NCI-H1105 treated with DMSO at 0.1 percent for 48 hours (cell line): ENCODE results near the gene DRAXIN.

Source experiments
- DNase-seq: peaks from one replicate; lab custom pipeline; 2025; lab: John Stamatoyannopoulos, UW

DRAXIN gene

DNA sequence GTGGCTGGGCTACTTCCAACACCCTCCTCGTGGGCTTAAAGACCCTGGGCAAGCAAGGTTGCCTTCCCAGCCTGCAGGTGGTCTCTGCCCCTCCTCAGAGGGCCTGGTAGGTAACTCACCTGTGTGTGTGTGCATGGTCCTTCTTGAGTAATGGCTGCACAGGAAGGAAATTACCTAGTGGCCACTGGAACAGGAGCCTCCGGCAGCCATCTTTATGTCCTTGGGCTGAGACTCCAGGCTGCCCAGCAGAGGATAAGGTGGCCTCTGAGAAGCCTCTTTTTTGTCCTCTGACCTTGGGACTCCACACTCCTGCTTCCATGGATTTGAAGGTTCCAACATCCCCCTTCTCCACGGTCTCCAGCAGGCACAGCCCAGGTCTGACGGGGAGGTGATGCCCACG is 20.0 kb downstream of the DRAXIN start:
- DNase-seq = no peak

DNA sequence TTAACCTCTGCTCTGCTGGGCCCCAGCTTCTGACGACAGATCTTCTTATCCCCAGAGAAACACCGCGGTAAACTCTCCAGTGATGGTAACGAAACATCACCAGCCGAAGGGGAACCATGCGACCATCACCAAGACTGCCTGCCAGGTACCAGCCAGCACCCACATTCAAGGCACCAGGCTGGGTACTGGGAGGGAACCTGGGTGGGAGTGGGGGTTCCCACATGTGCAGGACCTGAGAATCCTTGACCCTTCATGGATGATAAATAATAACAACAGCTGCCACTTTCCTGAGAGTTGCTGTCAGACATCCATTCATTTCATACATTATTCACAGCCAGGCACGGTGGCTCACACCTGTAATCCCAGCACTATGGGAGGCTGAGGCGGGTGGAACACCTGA is 20.8 kb downstream of the DRAXIN start:
- DNase-seq = no peak

DNA sequence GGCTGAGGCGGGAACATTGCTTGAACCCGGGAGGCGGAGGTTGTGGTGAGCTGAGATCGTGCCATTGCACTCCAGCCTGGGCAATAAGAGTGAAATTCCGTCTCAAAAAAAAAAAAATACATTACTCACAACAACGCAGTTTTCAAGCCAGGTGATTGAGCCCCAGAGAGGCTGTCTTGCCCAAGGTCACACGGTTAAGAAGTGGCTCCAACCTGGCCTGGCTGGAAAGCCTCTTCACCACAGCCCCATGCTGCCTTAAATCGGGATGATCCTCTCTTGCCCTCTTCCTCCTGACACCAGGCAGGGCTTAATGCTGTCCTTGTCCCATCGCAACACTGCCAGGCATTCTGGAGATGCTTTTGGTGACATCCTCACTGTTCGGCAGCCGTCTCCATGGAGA is 21.6 kb downstream of the DRAXIN start:
- DNase-seq = no peak

DNA sequence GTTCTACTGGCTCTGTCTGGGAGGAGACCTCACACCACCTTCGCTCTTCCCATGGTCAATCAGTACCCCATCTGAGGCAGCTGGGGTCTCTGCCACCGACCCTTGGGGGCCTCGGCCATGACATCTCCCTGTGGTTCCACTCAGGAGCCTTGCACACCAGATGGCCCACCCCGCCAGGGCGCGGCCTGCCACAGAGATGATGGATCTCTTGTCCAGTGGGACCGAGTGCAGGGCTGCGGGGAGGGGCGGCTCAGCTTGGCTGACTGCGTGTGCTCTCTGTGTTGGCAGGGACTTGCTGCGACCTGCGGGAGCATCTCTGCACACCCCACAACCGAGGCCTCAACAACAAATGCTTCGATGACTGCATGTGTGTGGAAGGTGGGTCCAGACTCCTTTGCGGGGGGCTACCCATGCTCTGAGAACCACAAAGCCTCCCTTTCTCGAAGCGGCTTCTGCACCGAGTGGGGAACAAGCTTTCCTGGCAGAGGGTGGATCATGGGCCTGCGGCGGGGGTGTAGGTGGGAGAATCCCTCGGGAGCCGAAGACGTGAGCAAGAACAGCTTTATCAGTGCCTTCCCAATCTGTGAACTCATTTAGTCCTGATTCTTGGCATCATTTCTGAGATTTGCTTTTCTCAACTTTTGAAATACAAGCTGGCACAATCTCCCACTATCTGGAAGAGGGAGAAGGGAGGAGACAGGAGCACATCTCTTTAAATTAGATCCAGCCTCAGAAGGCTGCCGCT is 23.5 kb downstream of the DRAXIN start:
- no peak for DNase-seq

DNA sequence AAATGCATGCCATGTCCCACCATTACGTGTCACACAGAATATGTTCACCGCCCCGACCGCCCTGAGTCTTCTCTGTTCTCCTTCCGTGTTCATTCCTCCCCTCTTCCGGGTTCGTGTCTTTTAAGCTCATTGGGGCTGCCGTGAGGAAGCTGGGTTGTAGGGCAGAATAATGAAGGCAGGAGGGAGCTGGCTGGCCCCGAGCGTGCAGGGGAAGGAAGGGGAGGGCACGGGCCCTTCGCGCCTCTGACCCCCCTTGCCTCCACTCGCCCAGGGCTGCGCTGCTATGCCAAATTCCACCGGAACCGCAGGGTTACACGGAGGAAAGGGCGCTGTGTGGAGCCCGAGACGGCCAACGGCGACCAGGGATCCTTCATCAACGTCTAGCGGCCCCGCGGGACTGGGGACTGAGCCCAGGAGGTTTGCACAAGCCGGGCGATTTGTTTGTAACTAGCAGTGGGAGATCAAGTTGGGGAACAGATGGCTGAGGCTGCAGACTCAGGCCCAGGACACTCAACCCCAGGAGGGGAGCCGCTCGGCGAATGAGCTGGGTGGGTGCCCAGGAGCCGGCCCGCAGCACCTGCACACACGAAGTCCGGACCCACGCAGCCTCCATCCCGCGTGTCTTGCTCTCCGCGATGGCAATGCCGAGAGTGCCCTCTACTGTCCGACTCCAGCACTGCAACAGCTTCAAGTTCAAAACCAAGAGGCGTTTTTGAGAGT is 28.0 kb downstream of the DRAXIN start:
- peak; percentile 47 for DNase-seq

DNA sequence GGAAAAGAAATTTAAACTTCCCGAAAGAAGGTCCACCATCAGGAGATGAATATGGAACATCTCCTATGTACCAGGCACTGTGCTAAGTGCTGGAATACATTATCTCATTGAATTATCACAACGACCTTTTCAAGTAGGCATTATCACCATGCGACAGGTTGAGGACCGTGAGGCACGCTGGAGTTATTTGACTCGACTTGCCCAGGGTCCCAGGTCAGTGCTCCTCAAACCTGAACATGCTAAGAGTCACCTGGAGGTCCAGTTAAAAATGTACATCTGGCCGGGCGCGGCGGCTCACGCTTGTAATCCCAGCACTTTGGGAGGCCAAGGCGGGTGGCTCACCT is 28.5 kb downstream of the DRAXIN start:
- no peak for DNase-seq

DNA sequence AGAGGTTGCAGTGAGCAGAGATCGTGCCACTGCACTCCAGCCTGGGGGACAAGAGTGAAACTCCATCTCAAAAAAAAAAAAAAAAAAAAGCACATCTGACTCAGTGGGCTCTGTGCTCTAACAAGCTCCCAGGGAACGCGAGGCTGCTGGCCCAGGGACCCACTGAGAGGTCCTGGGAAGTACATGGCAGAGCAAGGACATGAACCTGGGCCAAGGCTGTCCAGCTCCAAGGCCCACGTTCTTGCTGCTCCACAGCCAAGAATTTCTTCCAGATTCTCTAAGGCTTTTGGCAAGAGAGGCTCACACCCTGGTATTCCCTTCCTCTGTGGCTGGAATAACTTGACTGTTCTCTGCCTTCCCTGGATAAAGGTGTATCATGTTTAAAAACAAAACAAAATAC is 29.0 kb downstream of the DRAXIN start:
- DNase-seq = no peak

DNA sequence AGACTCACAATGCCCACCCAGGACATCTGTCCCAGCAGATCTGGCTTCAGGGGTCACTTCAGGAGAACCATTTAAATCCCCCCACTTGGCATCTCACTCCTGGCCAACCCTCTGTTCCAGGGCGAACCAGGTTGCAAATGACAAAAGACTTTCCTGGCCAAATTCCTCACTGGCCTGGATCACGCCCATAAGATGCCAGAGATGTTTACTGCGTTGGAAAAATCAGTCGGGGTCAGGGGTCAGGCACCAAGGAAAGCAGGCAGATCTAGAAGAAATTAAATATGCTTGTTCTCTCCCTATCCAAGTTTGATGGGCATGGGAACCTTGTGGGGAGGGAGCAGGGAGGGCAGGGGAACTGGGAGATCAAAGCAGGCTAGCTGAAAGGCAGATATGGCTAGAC is 29.8 kb downstream of the DRAXIN start:
- DNase-seq = no peak

DNA sequence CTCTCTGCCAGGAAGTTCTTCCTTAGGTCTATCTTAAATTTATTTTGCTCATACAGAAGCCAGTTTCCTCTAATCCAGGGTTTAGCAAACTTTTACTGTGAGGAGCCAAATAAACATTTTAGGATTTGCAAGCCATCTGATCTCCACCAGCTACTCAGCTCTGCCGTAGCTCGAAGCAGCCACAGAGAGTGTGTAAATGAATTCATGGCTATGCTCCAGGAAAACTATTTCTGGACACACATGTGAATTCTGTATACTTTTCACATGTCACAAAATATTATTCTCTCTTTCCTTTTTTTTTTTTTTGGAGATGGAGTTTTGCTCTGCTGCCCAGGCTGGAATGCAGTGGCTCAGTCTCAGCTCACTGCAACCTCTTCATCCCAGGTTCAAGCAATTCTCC is 31.0 kb downstream of the DRAXIN start:
- DNase-seq = no peak

DNA sequence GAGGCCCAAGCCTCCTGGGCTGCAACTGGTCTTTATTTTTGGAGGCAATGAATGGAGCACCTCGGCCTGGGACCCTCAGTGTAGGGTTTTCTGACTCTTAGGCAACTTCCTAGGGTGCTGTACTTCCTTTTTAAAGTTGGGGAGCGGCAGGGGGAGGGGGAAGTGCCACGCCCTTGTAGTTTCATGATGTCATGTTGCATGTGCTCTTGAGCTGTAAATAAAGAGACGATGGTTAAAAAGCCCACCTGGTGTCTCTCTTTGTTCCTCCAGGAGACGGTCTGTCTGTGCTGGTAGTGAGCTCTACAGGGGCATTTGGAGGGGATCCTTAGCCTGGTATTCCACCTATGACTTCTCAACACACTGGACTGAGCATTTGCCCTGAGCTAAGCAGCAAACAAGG is 34.1 kb downstream of the DRAXIN start:
- no peak for DNase-seq

DNA sequence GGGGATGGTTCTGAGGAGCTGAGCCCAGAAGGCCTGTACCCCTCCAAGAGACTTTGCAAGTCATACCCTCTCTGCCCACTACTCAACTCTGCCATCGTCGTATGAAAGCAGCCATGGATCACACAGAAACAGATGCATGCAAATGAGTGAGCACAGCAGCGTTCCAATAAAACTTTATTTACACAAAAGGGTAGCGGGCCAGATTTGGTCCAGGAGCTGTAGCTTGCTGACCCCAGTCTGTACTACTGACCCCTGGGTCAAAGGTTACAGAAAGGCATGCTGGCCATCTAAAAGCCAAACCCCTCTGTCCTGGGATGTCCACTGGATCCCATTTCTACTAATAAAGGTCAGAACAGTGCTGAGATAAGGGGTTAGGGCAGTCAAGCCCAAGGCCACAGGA is 35.6 kb downstream of the DRAXIN start:
- no peak for DNase-seq

DNA sequence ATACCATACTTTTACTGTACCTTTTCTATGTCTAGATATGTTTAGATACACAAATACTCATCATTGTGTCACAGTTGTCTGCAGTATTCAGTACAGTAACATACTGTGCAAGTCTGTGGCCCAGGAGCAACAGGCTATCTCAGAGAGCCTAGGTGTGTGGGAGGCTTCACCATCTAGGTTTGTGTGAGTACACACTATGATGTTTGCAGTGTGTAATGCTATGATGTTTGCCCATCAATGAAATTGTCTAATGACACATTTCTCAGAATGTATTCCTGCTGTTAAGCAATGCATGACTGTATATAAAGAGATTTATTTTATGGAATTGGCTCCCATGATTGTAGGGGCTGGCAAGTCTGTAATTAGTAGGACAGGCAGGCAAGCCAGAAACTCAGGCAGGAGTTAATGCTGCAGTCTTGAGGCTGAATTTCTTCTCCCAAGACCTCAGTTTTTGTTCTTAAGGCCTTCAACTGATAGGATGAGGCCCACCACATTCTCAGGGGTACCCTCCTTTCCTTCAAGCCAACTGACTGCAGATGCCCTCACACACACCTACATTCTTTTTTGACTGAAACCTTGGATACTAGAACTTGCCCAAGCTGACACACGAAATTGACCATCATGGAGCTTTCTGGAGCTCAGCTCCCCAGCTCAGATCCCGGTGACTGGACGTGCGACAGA is 36.8 kb downstream of the DRAXIN start:
- no peak for DNase-seq

DNA sequence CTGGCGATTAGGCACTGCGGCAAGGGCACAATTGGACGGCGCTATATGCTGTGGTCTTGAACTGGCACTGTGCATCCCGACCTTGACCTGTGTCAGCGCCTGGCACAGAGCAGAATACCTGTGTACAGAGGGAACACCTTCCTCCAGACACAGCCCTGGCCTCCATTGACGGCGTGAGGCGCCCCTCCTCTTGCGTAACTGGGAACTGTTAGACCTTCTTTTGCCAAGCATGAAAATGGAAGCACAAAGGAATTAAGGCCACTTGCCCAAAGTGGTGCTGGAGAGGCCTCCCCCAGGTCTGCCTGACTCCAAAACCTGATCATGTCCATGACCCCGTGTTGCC is 37.6 kb downstream of the DRAXIN start:
- no peak for DNase-seq

DNA sequence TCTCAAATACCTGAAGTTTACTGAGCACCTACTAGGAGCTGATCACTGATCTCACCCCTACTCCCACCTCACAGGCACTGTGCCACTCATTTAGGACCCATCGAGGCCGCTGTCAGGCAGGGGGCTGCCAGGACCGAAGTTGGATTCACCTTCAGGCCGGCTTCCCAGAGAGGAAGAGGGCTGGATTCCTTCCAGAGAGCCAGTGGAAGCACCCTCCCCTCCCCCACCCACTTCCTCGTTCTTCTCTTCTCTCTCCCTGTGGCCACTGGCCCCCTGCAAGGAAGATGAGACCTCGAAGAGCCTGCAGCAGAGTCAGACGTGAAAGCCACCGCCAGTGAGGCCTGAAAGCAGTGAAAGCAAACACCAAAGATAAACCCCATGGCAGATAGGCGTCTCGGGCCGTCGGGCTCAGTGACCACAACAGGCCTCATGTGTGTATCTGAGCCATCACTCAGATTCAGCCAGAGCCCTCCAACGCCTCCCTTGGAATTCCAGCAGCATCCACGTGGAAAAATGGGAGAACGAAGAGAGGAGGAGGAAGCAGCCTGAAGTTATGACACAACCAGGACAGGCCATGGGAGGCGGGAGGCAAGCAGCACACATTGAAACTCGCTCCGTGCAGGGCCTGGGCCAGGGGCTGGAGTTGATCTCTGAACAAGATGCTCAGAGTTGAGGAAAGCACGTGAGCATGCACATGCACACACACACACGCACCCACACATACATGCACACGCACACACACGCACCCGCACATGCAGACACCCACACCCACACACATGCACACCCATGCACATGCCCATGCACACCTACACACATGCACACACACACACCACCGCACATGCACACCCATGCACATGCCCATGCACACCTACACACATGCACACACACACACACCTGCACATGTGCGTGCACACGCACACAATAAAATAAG is 38.3 kb downstream of the DRAXIN start:
- no peak for DNase-seq

DNA sequence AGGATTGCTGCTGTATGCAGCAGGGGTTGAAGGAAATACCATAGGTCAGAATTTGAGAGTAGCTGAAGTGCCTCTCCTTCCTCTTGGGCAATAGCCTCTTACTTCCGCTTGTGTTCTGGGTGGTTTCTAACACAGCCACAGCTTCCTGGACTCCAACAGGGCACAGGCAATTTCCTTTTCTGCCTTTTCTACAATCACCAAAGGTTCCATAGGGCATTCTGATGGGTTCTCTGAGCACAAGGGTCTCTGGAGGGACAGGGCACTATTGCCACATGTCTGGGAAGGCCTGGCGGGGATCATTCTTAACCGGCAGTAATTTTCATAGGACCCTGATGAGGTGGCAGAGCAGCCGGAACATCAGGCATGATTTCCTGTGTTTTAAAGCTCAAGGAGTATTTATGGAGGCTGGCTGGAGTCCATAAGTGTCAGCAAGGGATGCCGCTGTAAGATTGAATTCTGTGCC is 39.0 kb downstream of the DRAXIN start:
- no peak for DNase-seq

DNA sequence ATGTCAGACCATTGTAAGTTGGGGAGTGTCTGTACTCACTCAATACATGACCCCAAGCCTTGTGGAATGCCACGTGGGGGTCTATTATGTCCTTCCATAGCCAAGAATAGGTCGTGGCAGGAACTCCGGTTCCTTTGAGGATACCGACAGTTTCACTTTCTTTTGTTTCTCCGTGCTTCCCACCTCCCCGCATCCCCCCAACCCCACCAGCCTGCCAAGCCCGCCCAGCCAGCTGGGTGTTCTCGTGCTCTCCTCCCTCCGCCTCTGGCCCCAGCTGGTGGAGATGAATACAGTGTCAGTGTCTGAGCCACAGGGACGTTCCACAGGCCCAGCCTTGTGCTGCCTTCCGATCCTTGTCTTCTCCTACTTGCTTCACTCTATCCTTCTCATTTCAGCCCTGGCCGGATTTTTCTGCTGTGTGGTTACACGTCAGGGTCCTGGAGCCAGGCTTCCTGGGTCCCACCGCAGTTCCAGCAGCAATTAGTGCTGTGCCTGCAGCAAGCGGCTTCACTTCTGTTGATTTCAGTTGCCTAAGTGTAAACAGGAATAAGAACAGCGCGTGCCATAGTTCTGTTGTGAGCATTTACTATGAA is 40.3 kb downstream of the DRAXIN start:
- DNase-seq = peak; percentile 74

DNA sequence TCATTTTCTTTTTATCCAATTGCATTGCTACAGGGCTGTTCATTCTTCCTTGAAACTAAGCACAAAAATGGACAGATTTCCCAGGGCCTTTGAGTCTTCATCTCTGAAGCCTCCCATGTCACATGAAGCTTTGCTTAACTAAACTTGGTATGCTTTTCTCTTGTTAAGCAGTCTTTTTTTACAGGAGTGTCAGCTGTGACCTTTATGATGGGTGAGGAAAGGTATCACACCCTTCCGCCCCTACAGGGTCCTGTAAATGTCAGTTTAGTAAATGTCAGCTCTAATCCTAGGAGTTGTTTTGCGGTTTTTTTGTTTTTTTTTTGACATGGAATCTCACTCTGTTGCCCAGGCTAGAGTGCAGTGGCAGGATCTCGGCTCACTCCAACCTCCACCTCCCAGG is 41.8 kb downstream of the DRAXIN start:
- no peak for DNase-seq

DNA sequence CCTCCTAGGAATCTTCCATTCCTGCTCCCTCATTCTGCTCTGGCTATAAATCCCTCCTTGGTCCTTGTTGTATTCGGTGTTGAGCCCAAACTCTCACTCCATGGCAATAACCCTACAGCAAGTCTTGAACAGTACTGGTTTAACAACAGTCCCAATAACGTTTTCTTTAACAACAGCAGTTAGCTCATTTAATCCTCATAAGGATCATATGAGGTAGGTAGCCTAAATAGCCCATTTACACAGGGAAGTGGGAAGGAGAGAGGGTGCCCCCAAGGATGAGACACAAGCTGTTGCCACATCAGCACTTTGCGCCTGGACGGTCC is 44.0 kb downstream of the DRAXIN start:
- no peak for DNase-seq

DNA sequence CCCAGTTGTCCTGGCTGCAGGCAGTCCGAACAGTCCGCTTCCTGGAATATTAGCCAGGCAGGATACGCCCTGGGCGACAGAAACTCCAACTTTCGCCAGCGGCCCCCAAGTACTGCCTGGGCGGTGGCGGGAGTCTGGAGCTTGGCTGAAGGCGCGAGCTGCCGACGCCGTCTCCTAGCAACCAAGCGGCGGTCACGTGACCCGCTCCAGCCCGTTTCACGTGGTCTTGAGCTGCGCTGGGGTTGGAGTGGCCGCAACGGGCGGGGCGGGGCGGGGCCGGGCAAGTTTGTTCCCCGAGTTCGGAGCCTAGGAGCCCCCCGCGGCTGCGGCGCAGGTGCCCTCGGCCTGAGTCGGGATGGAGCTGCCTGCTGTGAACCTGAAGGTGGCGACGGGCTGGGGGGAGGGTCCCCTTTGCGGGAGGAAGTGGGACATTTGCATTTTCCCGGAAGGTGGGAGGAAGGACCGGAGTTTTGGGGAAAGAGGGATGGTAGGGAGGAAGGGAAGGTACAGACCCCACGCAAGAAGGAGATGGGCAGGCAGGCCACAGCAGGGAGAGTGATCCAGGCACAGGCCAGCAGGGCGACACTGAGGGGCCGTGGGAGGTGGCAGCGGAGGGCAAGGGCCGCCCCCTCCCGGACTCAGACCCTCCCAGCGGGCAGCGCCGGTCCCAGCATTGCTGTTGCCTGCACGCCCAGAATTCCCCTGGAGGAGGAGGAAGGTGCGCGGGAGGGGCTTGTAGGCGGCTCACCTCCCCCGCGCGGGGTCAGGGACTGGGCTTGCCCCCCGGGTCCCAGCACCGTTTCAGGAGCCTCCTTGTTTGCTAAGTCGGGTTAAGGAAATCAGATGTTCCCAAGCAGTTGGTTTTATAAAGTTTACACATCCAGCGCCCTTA is 44.6 kb downstream of the DRAXIN start, which contains the start of gene AGTRAP:
Gene AGTRAP, plus strand, starts transcription at position 283 of the 892 bp plus-strand sequence. Its CDS starts 73 bp downstream, at position 356.
- DNase-seq = peak; percentile 93

DNA sequence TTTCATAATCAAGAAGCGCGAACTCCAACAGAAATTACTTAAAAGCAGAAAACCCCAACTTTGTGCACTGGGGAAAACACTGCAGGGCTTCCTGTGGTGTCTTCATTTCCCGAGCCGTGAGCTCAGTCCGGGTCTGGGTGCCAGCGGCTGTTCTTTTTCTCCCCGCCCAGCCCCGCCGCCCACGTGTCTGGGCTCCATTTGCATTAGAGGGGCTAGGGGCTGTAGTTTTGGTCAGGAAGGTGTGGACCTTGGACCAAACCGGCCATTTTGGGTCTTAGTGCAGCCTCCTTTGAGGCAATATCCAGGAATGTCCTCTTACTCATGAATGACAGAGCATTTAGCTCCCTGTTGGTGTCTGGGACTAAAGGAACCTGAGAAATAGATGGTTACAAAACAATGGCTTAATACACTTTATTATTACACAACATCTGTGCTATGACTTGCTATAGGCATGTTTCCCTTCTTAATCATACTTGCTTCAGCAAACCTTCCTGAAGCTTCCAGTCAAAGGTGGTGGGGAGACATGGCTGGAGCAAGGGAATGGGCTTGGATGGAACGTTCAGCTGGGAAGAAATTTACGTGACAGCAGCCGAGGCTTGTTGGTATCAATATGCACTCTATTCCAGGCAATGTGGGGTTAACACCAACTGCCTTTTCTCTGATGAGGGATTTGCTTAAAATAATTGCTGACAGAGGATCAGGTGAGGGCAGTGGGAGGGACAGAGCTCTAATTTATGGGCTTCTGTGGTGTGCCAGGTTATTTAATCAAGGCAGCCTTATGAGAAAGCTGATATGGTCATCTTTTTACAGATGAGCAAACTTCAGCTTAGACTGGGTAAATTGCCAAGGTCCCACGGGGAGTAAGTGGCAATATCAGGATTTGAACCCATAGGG is 45.5 kb downstream of the DRAXIN start:
- peak; percentile 16 for DNase-seq
